NB4 (cell line): Measurements from ENCODE around the gene CTSE.
"Not testable (repeated sequence)": the region's sequence is repeated elsewhere in the genome, so short reads cannot be mapped to it uniquely, and the experiment has no call there.

Experiments used
- DNase-seq: peaks from one replicate; pipeline ENCODE4 v3.0.0; 2010; ENCODE audit warnings: low read depth
- H3K4me3 ChIP-seq: one replicate; pipeline ENCODE4 v1.5.1; 2011; ENCODE audit warnings: mild to moderate bottlenecking, low read depth, low read length, moderate library complexity
- CTCF ChIP-seq: IDR thresholded peaks from one replicate; pipeline ENCODE4 v1.5.1; 2012; ENCODE audit warnings: low read depth, low read length
- MAX ChIP-seq: IDR thresholded peaks from 2 replicates; pipeline ENCODE4 v1.6.1; 2011; ENCODE audit warnings: low read depth, low read length
- MYC ChIP-seq: IDR thresholded peaks from 2 replicates; pipeline ENCODE4 v1.6.1; 2011; ENCODE audit warnings: low read depth, low read length
- POLR2A ChIP-seq: IDR thresholded peaks from 2 replicates; pipeline ENCODE4 v1.6.1; 2011; ENCODE audit warnings: mild to moderate bottlenecking; ENCODE audit not compliant: insufficient read length; ENCODE audit errors: extremely low read depth

The CTSE gene

DNA sequence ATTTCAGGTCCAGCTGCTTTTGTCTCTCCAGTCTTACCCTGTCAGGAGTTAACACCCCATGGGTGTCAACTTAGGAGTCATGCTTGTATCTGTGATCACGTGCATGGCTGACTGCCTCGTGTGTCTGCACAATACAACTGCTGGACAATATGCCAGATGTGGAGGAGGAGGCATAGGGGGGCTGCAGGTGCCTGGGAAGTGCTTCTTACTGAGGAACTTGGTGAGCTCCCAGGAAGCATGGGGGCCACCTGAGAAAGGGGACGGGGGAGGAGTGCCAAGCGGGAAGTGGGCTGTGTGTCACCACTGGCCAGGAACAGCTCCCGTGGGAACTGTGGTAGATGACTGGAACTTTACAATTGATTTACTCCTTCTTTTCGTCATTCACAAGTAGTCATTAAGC lies 38.8 kb upstream of the CTSE start:
- TF ChIP-seq POLR2A, result no peak
- no peak for TF ChIP-seq MYC
- 0 out of 2 replicates have a peak, but pooled peaks have one; percentile 22 for TF ChIP-seq MAX
- no peak for TF ChIP-seq CTCF
- H3K4me3 ChIP-seq, result no peak overlapping the region
- DNase-seq, result peak; percentile 71

DNA sequence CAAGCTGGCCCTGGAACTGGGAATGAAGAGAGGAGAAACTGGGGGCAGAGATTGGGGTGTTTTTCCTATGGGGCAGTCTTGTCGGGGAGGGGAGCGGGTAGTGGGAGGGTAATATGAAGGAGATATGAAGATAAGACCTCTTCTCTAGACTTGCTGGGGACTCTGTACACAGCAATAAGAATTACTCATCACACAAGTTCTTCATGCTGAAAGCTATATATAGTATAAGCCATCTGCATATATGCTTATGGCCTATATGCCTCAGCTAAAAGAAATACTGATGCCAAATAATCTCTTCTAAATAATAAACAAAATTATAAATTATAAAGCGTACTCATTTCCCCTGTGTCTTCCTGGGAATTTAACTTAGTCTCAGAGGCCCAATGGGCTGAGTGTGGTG lies 37.1 kb upstream of the CTSE start:
- H3K4me3 ChIP-seq, result no peak overlapping the region
- DNase-seq, result no peak
- TF ChIP-seq POLR2A, result no peak
- TF ChIP-seq CTCF, result no peak
- no peak for TF ChIP-seq MYC
- no peak for TF ChIP-seq MAX

- no peak overlapping the region for H3K4me3 ChIP-seq
- peak; percentile 62 for DNase-seq
- TF ChIP-seq CTCF, result no peak
- peak; percentile 71 for TF ChIP-seq MAX
- TF ChIP-seq MYC, result peak; percentile 74
- TF ChIP-seq POLR2A, result no peak
These were observed 35.7 kb upstream of the CTSE start for GRCh38 chr1:206059355-206059915.

- no peak overlapping the region for H3K4me3 ChIP-seq
- no peak for TF ChIP-seq MAX
- TF ChIP-seq POLR2A, result no peak
- no peak for TF ChIP-seq CTCF
- TF ChIP-seq MYC, result no peak
- no peak for DNase-seq
These were observed 35.2 kb upstream of the CTSE start for GRCh38 chr1:206058927-206059292.

GRCh38 chr1:206058289-206058926 lies 34.7 kb upstream of the CTSE start:
- DNase-seq, H3K4me3 ChIP-seq: not testable (repeated sequence)

GRCh38 chr1:206055639-206056323 lies 32.1 kb upstream of the CTSE start:
- H3K4me3 ChIP-seq, DNase-seq: not testable (repeated sequence)

DNA sequence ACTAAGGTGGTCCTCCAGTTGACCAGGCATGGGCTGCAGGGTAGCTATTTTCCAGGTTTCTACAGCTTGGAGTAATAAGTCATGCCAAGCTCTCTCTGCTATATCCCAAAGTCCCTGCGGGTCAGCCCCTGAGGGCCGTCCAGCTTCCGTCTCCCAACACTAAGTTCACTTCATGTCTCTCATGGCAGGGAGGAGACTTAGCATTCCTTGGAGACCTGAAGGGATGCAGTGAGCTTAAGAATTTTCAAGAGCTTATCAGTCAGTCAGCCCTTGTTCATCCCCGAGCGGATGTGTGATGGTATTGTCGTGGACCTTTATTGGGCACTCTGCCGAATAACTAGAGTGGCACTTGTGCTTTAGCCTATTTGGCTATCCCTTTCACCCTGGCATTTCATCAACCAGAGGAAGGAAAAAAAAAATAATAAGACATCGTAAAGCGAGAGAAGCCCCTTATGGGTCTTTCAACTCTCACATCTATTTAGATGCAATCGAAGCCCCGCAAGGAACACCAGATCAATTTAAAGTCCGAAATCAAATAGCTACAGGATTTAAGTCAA lies 31.5 kb upstream of the CTSE start:
- not testable (repeated sequence) for DNase-seq, H3K4me3 ChIP-seq

- not testable (repeated sequence) for DNase-seq, H3K4me3 ChIP-seq
These were observed 29.9 kb upstream of the CTSE start for GRCh38 chr1:206053616-206054015.

DNA sequence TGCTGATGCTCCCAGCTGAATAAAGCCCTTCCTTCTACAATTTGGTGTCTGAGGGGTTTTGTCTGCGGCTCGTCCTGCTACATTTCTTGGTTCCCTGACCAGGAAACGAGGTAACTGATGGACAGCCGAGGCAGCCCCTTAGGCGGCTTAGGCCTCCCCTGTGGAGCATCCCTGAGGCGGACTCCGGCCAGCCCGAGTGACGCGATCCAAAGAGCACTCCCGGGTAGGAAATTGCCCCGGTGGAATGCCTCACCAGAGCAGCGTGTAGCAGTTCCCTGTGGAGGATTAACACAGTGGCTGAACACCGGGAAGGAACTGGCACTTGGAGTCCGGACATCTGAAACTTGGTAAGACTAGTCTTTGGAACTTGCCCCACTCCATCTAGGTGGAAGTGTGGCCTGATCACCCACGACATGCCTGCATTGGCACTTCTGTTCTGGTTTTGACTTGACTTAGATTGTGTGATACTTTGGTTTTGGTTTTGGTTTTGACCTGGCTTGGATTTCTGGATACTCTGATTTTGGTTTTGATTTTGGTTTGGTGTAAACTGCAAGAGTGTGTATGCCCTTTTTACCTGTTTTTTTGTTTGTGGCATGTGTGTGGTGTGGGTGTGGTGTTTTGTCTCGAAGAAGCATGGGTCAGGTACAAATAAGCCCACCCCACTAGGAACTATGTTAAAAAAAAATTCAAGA lies 29.4 kb upstream of the CTSE start, which contains the start of gene RHEX:
TSS of gene RHEX (plus strand) at position 255 of the 692 bp plus-strand sequence. CDS start 44,656 bp downstream, outside the sequence.
- DNase-seq, H3K4me3 ChIP-seq: not testable (repeated sequence)

GRCh38 chr1:206052231-206052865 lies 28.7 kb upstream of the CTSE start:
- H3K4me3 ChIP-seq, result not testable (repeated sequence)

More at GRCh38 chr1:206052231-206052865, 28.7 kb upstream of the CTSE start:
- DNase-seq, result not testable (repeated sequence)
